ENCODE measurements around the gene RAB12. TPM values are rescaled to one million over a fixed set of nuclear protein-coding genes. Genes with fewer than 3 reads are reported as not detected.

RAB12 gene
- total RNA-seq, 2 donors from 2014 or later: 22.0 to 27.0 TPM

GRCh38 chr18:8634508-8634907 is 25.3 kb downstream of the RAB12 start:
- no peak overlapping the region for H3K27ac Mint-ChIP-seq

GRCh38 chr18:8635087-8635486 is 25.9 kb downstream of the RAB12 start:
- H3K27ac Mint-ChIP-seq: peak overlapping the region; percentile 44
- peaks cover 73% of the 10 kb centered on the region for H3K36me3 Mint-ChIP-seq (ENCODE audit: low read depth)
- Histone ChIP-seq H3K9me3 (ENCODE audit: control insufficient read depth, low read length) (no peaks in the 10 kb centered on the region), H3K27ac (ENCODE audit: low read depth, low read length) (no peak overlapping the region), H3K4me1 (ENCODE audit: control insufficient read depth, insufficient read depth, low read length) (no peaks in the 10 kb centered on the region), H3K27me3 (ENCODE audit: control insufficient read depth, insufficient read depth, low read length, poor library complexity, severe bottlenecking) (no peaks in the 10 kb centered on the region), H3K9ac (ENCODE audit: extremely low read depth, low read length, poor library complexity, severe bottlenecking) (no peak overlapping the region), H3K4me3 (ENCODE audit: low read length) (no peak overlapping the region), H3K36me3 (ENCODE audit: control insufficient read depth, insufficient read depth, low read length) (peaks cover 83% of the 10 kb centered on the region)
- no peaks in the 10 kb centered on the region for H3K9me3 Mint-ChIP-seq
- WGBS, 2 experiments (ENCODE audit: insufficient coverage in 1 of 2, insufficient read length in 1 of 2): 96 to 100% methylated on average over 2 to 3 of the region's 3 CpGs
- H3K27me3 Mint-ChIP-seq (ENCODE audit: insufficient read depth): no peaks in the 10 kb centered on the region
- no peak for DNase-seq
- no peak for TF ChIP-seq CTCF (conservative IDR thresholded peaks at IDR 0.05)
- no peak overlapping the region for H3K4me3 Mint-ChIP-seq
- no peaks in the 10 kb centered on the region for H3K4me1 Mint-ChIP-seq

More at GRCh38 chr18:8634508-8634907, 25.3 kb downstream of the RAB12 start:
- Mint-ChIP-seq H3K36me3 (ENCODE audit: low read depth) (peaks cover 68% of the 10 kb centered on the region), H3K27me3 (ENCODE audit: insufficient read depth) (no peaks in the 10 kb centered on the region), H3K4me3 (no peak overlapping the region), H3K9me3 (no peaks in the 10 kb centered on the region), H3K4me1 (peaks cover under 1% of the 10 kb centered on the region)
- H3K27me3 ChIP-seq (ENCODE audit: control insufficient read depth, insufficient read depth, low read length, poor library complexity, severe bottlenecking): no peaks in the 10 kb centered on the region
- no peak overlapping the region for H3K4me3 ChIP-seq (ENCODE audit: low read length)
- H3K4me1 ChIP-seq (ENCODE audit: control insufficient read depth, insufficient read depth, low read length): no peaks in the 10 kb centered on the region
- H3K36me3 ChIP-seq (ENCODE audit: control insufficient read depth, insufficient read depth, low read length): peaks cover 83% of the 10 kb centered on the region
- DNase-seq: no peak
- H3K27ac ChIP-seq (ENCODE audit: low read depth, low read length): no peak overlapping the region
- no peak overlapping the region for H3K9ac ChIP-seq (ENCODE audit: extremely low read depth, low read length, poor library complexity, severe bottlenecking)
- 94 to 97% methylated on average over 5 to 6 of the region's 6 CpGs for WGBS, 2 experiments (ENCODE audit: insufficient coverage in 1 of 2, insufficient read length in 1 of 2)
- H3K9me3 ChIP-seq (ENCODE audit: control insufficient read depth, low read length): no peaks in the 10 kb centered on the region
- TF ChIP-seq CTCF (conservative IDR thresholded peaks at IDR 0.05): no peak

- no peak overlapping the region for H3K9ac ChIP-seq (ENCODE audit: extremely low read depth, low read length, poor library complexity, severe bottlenecking)
- no peaks in the 10 kb centered on the region for H3K9me3 ChIP-seq (ENCODE audit: control insufficient read depth, low read length)
- no peaks in the 10 kb centered on the region for H3K4me1 ChIP-seq (ENCODE audit: control insufficient read depth, insufficient read depth, low read length)
- H3K27me3 ChIP-seq (ENCODE audit: control insufficient read depth, insufficient read depth, low read length, poor library complexity, severe bottlenecking): no peaks in the 10 kb centered on the region
- DNase-seq: no peak
- H3K4me3 ChIP-seq (ENCODE audit: low read length): no peak overlapping the region
- Mint-ChIP-seq H3K4me1 (no peaks in the 10 kb centered on the region), H3K4me3 (no peak overlapping the region), H3K9me3 (no peaks in the 10 kb centered on the region), H3K27me3 (ENCODE audit: insufficient read depth) (no peaks in the 10 kb centered on the region), H3K27ac (no peak overlapping the region), H3K36me3 (ENCODE audit: low read depth) (peaks cover 63% of the 10 kb centered on the region)
- H3K36me3 ChIP-seq (ENCODE audit: control insufficient read depth, insufficient read depth, low read length): peaks cover 56% of the 10 kb centered on the region
- WGBS, 2 experiments (ENCODE audit: insufficient coverage in 1 of 2, insufficient read length in 1 of 2): 96 to 98% methylated on average over 11 of the region's 11 CpGs
- no peak overlapping the region for H3K27ac ChIP-seq (ENCODE audit: low read depth, low read length)
- no peak for TF ChIP-seq CTCF (conservative IDR thresholded peaks at IDR 0.05)
Observed at GRCh38 chr18:8639762-8640161, 30.5 kb downstream of the RAB12 start.

Data from endodermal cell (in vitro differentiated cells).